IMR-90 (cell line): ENCODE data around the gene GATD1. TPM values are rescaled to one million over a fixed set of nuclear protein-coding genes. Genes with fewer than 3 reads are reported as not detected.

Experiments used
- ATAC-seq: fragments of 200-7000 bp; cut with Tn5 transposase; 2 replicates; pipeline ENCODE4 v1.9.1; 2020; ENCODE audit warnings: low read depth, mild to moderate bottlenecking, moderate library complexity
- BruUV-seq: library from RNA; stranded (reverse); fragments of 400-500 nt; replicated peaks from 2 replicates; lab custom pipeline; 2021; lab: Mats Ljungman, UMichigan
- CTCF ChIA-PET: fragments of 300-600 bp; formaldehyde crosslinking; extraction: SDS; loops from one replicate; lab custom pipeline; 2021; ENCODE audit warnings: antibody characterized with exemption; lab: Yijun Ruan, JAX
- POLR2A ChIA-PET: fragments of 300-600 bp; sonication (Branson Sonifier 250); formaldehyde crosslinking; loops from one replicate; lab custom pipeline; 2022; ENCODE audit warnings: antibody characterized with exemption; ENCODE audit not compliant: unreplicated experiment; lab: Charles Lee
- DNase-seq: peaks from one replicate; pipeline ENCODE4 v3.0.0; 2013
- H2AFZ ChIP-seq: replicated peaks from 2 replicates; pipeline ENCODE3; 2013; ENCODE audit warnings: low read length, mild to moderate bottlenecking; ENCODE audit not compliant: poor library complexity
- H2AK5ac ChIP-seq: 2 replicates; pipeline ENCODE4 v1.6.1; 2013; ENCODE audit warnings: low read depth, low read length, inconsistent platforms
- H2AK9ac ChIP-seq: replicated peaks from 2 replicates; pipeline ENCODE3; 2013; ENCODE audit warnings: mild to moderate bottlenecking, low read depth, low read length, moderate library complexity; ENCODE audit not compliant: poor library complexity
- H2BK120ac ChIP-seq: 2 replicates; pipeline ENCODE4 v1.6.1; 2013; ENCODE audit warnings: low read depth, low read length, inconsistent platforms
- H2BK15ac ChIP-seq: 3 replicates; pipeline ENCODE4 v1.6.1; 2013; ENCODE audit warnings: low read depth, low read length, inconsistent platforms
- H2BK20ac ChIP-seq: 2 replicates; pipeline ENCODE4 v1.6.1; 2013; ENCODE audit warnings: low read depth, mild to moderate bottlenecking, inconsistent platforms, low read length, moderate library complexity
- H2BK5ac ChIP-seq: 2 replicates; pipeline ENCODE4 v1.6.1; 2013; ENCODE audit warnings: mild to moderate bottlenecking, low read depth, low read length, inconsistent platforms; ENCODE audit not compliant: poor library complexity, severe bottlenecking
- H3K14ac ChIP-seq: replicated peaks from 2 replicates; pipeline ENCODE4 v1.6.1; 2013; ENCODE audit warnings: low read depth, low read length, inconsistent platforms
- H3K18ac ChIP-seq: 2 replicates; pipeline ENCODE4 v1.6.1; 2013; ENCODE audit warnings: low read depth, low read length, control low read depth
- H3K23ac ChIP-seq: 2 replicates; pipeline ENCODE4 v1.6.1; 2013; ENCODE audit warnings: low read depth, low read length, inconsistent platforms
- H3K27ac ChIP-seq: 2 replicates; pipeline ENCODE4 v1.5.1; 2013; ENCODE audit warnings: mild to moderate bottlenecking, control low read depth, low read length; ENCODE audit not compliant: insufficient read depth
- H3K27me3 ChIP-seq: 2 replicates; pipeline ENCODE4 v1.6.1; 2013; ENCODE audit warnings: low read length; ENCODE audit not compliant: control insufficient read depth, insufficient read depth
- H3K36me3 ChIP-seq: 2 replicates; pipeline ENCODE4 v1.6.1; 2013; ENCODE audit warnings: low read length, mixed read lengths; ENCODE audit not compliant: control insufficient read depth, insufficient read depth
- H3K4ac ChIP-seq: 2 replicates; pipeline ENCODE4 v1.6.1; 2013; ENCODE audit warnings: low read depth, low read length, inconsistent platforms
- H3K4me1 ChIP-seq: 2 replicates; pipeline ENCODE4 v1.6.1; 2013; ENCODE audit warnings: low read length, mixed read lengths; ENCODE audit not compliant: control insufficient read depth, insufficient read depth
- H3K4me2 ChIP-seq: 2 replicates; pipeline ENCODE4 v1.6.1; 2013; ENCODE audit warnings: low read depth, mild to moderate bottlenecking, control low read depth, low read length, moderate library complexity
- H3K4me3 ChIP-seq: 2 replicates; pipeline ENCODE4 v1.5.1; 2013; ENCODE audit warnings: low read depth, mild to moderate bottlenecking, control low read depth, low read length, moderate library complexity; ENCODE audit not compliant: insufficient read depth
- H3K56ac ChIP-seq: 2 replicates; pipeline ENCODE4 v1.6.1; 2013; ENCODE audit warnings: low read length, inconsistent platforms; ENCODE audit not compliant: insufficient read depth; ENCODE audit errors: extremely low read depth
- H3K79me1 ChIP-seq, 2 experiments: 2 replicates each; pipeline ENCODE4 v1.6.1; 2013; ENCODE audit warnings: low read length in 2 of 2, inconsistent platforms in 1 of 2, low read depth in 1 of 2
- H3K9ac ChIP-seq: 2 replicates; pipeline ENCODE4 v1.6.1; 2013; ENCODE audit warnings: low read depth, low read length, control low read depth
- H3K9me1 ChIP-seq: 2 replicates; pipeline ENCODE4 v1.6.1; 2013; ENCODE audit warnings: low read length, inconsistent platforms; ENCODE audit not compliant: insufficient read depth
- H3K9me3 ChIP-seq: 2 replicates; pipeline ENCODE4 v1.6.1; 2013; ENCODE audit warnings: low read length; ENCODE audit not compliant: control insufficient read depth, insufficient read depth
- H4K20me1 ChIP-seq: 2 replicates; pipeline ENCODE4 v1.6.1; 2013; ENCODE audit warnings: low read length, inconsistent platforms; ENCODE audit not compliant: insufficient read depth
- H4K5ac ChIP-seq: 2 replicates; pipeline ENCODE4 v1.6.1; 2013; ENCODE audit warnings: mild to moderate bottlenecking, low read depth, low read length, control low read depth
- H4K8ac ChIP-seq, 2 experiments: 2 replicates each; pipeline ENCODE4 v1.6.1; 2013; ENCODE audit warnings: low read depth in 2 of 2, low read length in 2 of 2, control low read depth in 1 of 2, inconsistent platforms in 1 of 2
- H4K91ac ChIP-seq: 2 replicates; pipeline ENCODE4 v1.6.1; 2013; ENCODE audit warnings: low read depth, low read length, inconsistent platforms; ENCODE audit not compliant: insufficient read depth
- BHLHE40 ChIP-seq: fragments of 150-350 bp; IDR thresholded peaks from 2 replicates; pipeline ENCODE4 v1.6.1; 2016; ENCODE audit warnings: mild to moderate bottlenecking, low read depth, low read length
- CEBPB ChIP-seq: IDR thresholded peaks from 2 replicates; pipeline ENCODE4 v1.6.1; 2012; ENCODE audit warnings: low read depth, low read length, improper control_type of control experiment
- CHD1 ChIP-seq: IDR thresholded peaks from 2 replicates; pipeline ENCODE4 v1.6.1; 2012; ENCODE audit warnings: low read depth, low read length, improper control_type of control experiment
- CTCF ChIP-seq: conservative IDR thresholded peaks from 2 replicates; pipeline ENCODE4 v1.5.1; 2012; ENCODE audit warnings: mild to moderate bottlenecking, low read depth, low read length, improper control_type of control experiment
- ELK1 ChIP-seq: fragments of 150-350 bp; IDR thresholded peaks from 2 replicates; pipeline ENCODE4 v1.6.1; 2016; ENCODE audit warnings: low read depth, mild to moderate bottlenecking, low read length, moderate library complexity, borderline replicate concordance
- FOS ChIP-seq: fragments of 150-350 bp; IDR thresholded peaks from 2 replicates; pipeline ENCODE4 v1.6.1; 2016; ENCODE audit warnings: low read depth, low read length
- MAFK ChIP-seq: IDR thresholded peaks from 2 replicates; pipeline ENCODE4 v1.6.1; 2012; ENCODE audit warnings: low read depth, low read length, improper control_type of control experiment
- MAZ ChIP-seq: IDR thresholded peaks from 2 replicates; pipeline ENCODE4 v1.6.1; 2012; ENCODE audit warnings: low read depth, mild to moderate bottlenecking, low read length, improper control_type of control experiment, moderate library complexity, borderline replicate concordance
- MXI1 ChIP-seq: IDR thresholded peaks from 2 replicates; pipeline ENCODE4 v1.6.1; 2012; ENCODE audit warnings: low read depth, mild to moderate bottlenecking, low read length, moderate library complexity, borderline replicate concordance
- NFE2L2 ChIP-seq: fragments of 150-350 bp; IDR thresholded peaks from 2 replicates; pipeline ENCODE4 v1.6.1; 2016; ENCODE audit warnings: low read depth, mild to moderate bottlenecking, low read length
- POLR2A ChIP-seq: IDR thresholded peaks from 2 replicates; pipeline ENCODE4 v1.6.1; 2012; ENCODE audit warnings: mild to moderate bottlenecking, low read depth, low read length
- RAD21 ChIP-seq: IDR thresholded peaks from 2 replicates; pipeline ENCODE4 v1.6.1; 2012; ENCODE audit warnings: low read length, improper control_type of control experiment
- RCOR1 ChIP-seq: IDR thresholded peaks from 2 replicates; pipeline ENCODE4 v1.6.1; 2012; ENCODE audit warnings: mild to moderate bottlenecking, low read length, improper control_type of control experiment; ENCODE audit not compliant: insufficient replicate concordance
- RFX5 ChIP-seq: IDR thresholded peaks from 2 replicates; pipeline ENCODE4 v1.8.0; 2012; ENCODE audit warnings: low read depth, mild to moderate bottlenecking, low read length, moderate library complexity
- USF2 ChIP-seq: fragments of 150-350 bp; IDR thresholded peaks from 2 replicates; pipeline ENCODE4 v1.6.1; 2017; ENCODE audit warnings: mild to moderate bottlenecking, antibody characterized with exemption, low read length, low read depth
- WGBS, 2 experiments: methylation state at CpG; one replicate each; pipeline versions ENCODE4 v1.1.5 to v1.1.7; 2013; ENCODE audit warnings: missing lambda C conversion rate in 2 of 2; ENCODE audit not compliant: insufficient read length in 1 of 2; ENCODE audit errors: extremely low coverage in 2 of 2; 5-methylcytosine and 5-hydroxymethylcytosine counted together
- dilution Hi-C: fragments of 300-500 bp; cut with HindIII; formaldehyde crosslinking; loops from one replicate; pipeline ENCODE4 v1.14.3; 2018; ENCODE audit warnings: low sequenced_read_pairs; ENCODE audit not compliant: unreplicated experiment
- in situ Hi-C: fragments of 300-500 bp; cut with MboI; formaldehyde crosslinking; loops from 3 replicates; pipeline ENCODE4 v1.14.3; 2019; ENCODE audit warnings: low sequenced_read_pairs, inconsistent platforms, mixed read lengths
- intact Hi-C: fragments of 100-400 bp; cut with micrococcal nuclease; formaldehyde crosslinking; loops from 2 replicates; pipeline ENCODE4 v1.10.0; 2022
- polyA plus RNA-seq, 3 experiments: library from polyadenylated mRNA; depleted of rRNA; stranded (reverse); fragments of >200 nt; gene quantifications; 2 replicates each; pipeline ENCODE4 v1.2.3, GENCODE V29; 2012; ENCODE audit warnings: low replicate concordance in 1 of 3
- total RNA-seq: library from RNA; depleted of rRNA; stranded (reverse); fragments of >200 nt; gene quantifications from 2 replicates; pipeline ENCODE4 v1.2.3, GENCODE V29; 2012

GATD1 gene
- total and polyA plus RNA-seq, 2 of the 4 experiments (the other 2 are of a cell fraction): 3.0 to 52.5 TPM

- WGBS, 2 experiments: 91% methylated on average over 10 of the region's 34 CpGs; no CpG with 5 or more reads in 1 of the 2 experiments
- in situ Hi-C loops (no loop called here), dilution Hi-C loops (no loop called here), intact Hi-C loops (loop anchor here (10.0 kb wide), 1 partner anchor 165 kb away; no protein-coding TSS in a partner anchor)
- Histone ChIP-seq H4K91ac (no peak overlapping the region), H2BK20ac (no peak overlapping the region), H3K4ac (no peak overlapping the region), H2AK9ac (no peak overlapping the region), H3K79me1 (no peaks in the 10 kb centered on the region), H3K9ac (no peak overlapping the region), H2BK5ac (no peak overlapping the region), H3K4me1 (no peaks in the 10 kb centered on the region), H3K23ac (no peak overlapping the region), H3K4me2 (no peak overlapping the region), H2BK15ac (no peak overlapping the region), H3K27me3 (peaks cover 3% of the 10 kb centered on the region; the same call in 1 of the 2 replicates), H2AK5ac (no peak overlapping the region), H3K56ac (no peak overlapping the region), H2AFZ (peak overlapping the region; percentile 67), H3K4me3 (no peak overlapping the region), H4K5ac (no peak overlapping the region), H3K9me3 (no peaks in the 10 kb centered on the region), H3K18ac (no peak overlapping the region), H4K20me1 (no peaks in the 10 kb centered on the region), H3K36me3 (no peaks in the 10 kb centered on the region), H3K9me1 (no peaks in the 10 kb centered on the region), H3K14ac (no peak overlapping the region), H2BK120ac (no peak overlapping the region), H3K27ac (no peak overlapping the region), H4K8ac (no peak overlapping the region)
- BruUV-seq: no TSS peak
- DNase-seq (no peak), ATAC-seq (no peak)
- POLR2A ChIA-PET: interaction anchor here (0.7 kb wide), 1 partner anchor 22 kb away, joined by 7 read pairs; no protein-coding TSS in a partner anchor
- CTCF ChIA-PET: interaction anchor here (0.7 kb wide), 1 partner anchor 38 kb away, joined by 3 read pairs; no protein-coding TSS in a partner anchor
- TF ChIP-seq POLR2A: no peak
- TF ChIP-seq RAD21: no peak
- TF ChIP-seq CTCF: no peak
- TF ChIP-seq RFX5: no peak
- no peak for TF ChIP-seq ELK1
- TF ChIP-seq NFE2L2: no peak
- TF ChIP-seq FOS: no peak
- no peak for TF ChIP-seq USF2
- no peak for TF ChIP-seq MAFK
- TF ChIP-seq MAZ: no peak
- TF ChIP-seq CEBPB: no peak
- TF ChIP-seq BHLHE40: no peak
- TF ChIP-seq RCOR1: no peak
- TF ChIP-seq CHD1: no peak
- no peak for TF ChIP-seq MXI1
These were observed 57.9 kb downstream of the GATD1 start for GRCh38 chr11:719214-720016.
